GM19455 (cell line): ENCODE measurements around the gene EML6.
"Not testable (repeated sequence)": the region's sequence is repeated elsewhere in the genome, so short reads cannot be mapped to it uniquely, and the experiment has no call there.

ENCODE experiments used
- ATAC-seq: cut with Tn5 transposase; IDR thresholded peaks from one replicate; pipeline ENCODE4 v1.9.1; 2021; ENCODE audit not compliant: unreplicated experiment

EML6 gene

GRCh38 chr2:54872780-54873179, 149.3 kb downstream of the EML6 start:
- no peak for ATAC-seq

GRCh38 chr2:54873236-54873635, 149.8 kb downstream of the EML6 start:
- ATAC-seq, result not testable (repeated sequence)

- no peak for ATAC-seq
Observed at GRCh38 chr2:54876764-54877163, 153.3 kb downstream of the EML6 start.

- ATAC-seq, result no peak
Observed at GRCh38 chr2:54878182-54878581, 154.7 kb downstream of the EML6 start.

GRCh38 chr2:54879032-54879431, 155.6 kb downstream of the EML6 start:
- no peak for ATAC-seq

GRCh38 chr2:54879598-54880332, 156.3 kb downstream of the EML6 start:
- ATAC-seq, result no peak

GRCh38 chr2:54880428-54880827, 157.0 kb downstream of the EML6 start:
- ATAC-seq, result no peak

GRCh38 chr2:54881759-54882158, 158.3 kb downstream of the EML6 start:
- no peak for ATAC-seq

GRCh38 chr2:54885891-54886290, 162.4 kb downstream of the EML6 start:
- no peak for ATAC-seq

- ATAC-seq, result no peak
Observed at GRCh38 chr2:54887850-54888545, 164.5 kb downstream of the EML6 start.

GRCh38 chr2:54889053-54889452, 165.6 kb downstream of the EML6 start:
- ATAC-seq, result no peak

- no peak for ATAC-seq
Observed at GRCh38 chr2:54891909-54892308, 168.4 kb downstream of the EML6 start.

- no peak for ATAC-seq
Observed at GRCh38 chr2:54894467-54894866, 171.0 kb downstream of the EML6 start.

GRCh38 chr2:54895730-54896129, 172.3 kb downstream of the EML6 start:
- ATAC-seq, result no peak

GRCh38 chr2:54897420-54898310, 174.2 kb downstream of the EML6 start:
- ATAC-seq, result no peak

GRCh38 chr2:54898456-54899226, 175.2 kb downstream of the EML6 start:
- no peak for ATAC-seq

- ATAC-seq, result no peak
Observed at GRCh38 chr2:54899576-54900200, 176.2 kb downstream of the EML6 start.

- no peak for ATAC-seq
Observed at GRCh38 chr2:54901224-54901986, 177.9 kb downstream of the EML6 start.

GRCh38 chr2:54902763-54903162, 179.3 kb downstream of the EML6 start:
- ATAC-seq, result no peak
